ENCODE results near the gene GH2.
"Not testable (repeated sequence)": the region's sequence is repeated elsewhere in the genome, so short reads cannot be mapped to it uniquely, and the experiment has no call there.

The GH2 gene

GRCh38 chr17:63881935-63882601 is at the start of gene GH2:
TSS of gene GH2 (minus strand) at chr17:63881944. CDS start at chr17:63881801, 143 bp downstream.
- H3K9me3 Mint-ChIP-seq (ENCODE audit: low read depth): no peaks in the 10 kb centered on the region
- H3K27ac Mint-ChIP-seq: no peak within 1 kb of the TSS
- no peaks in the 10 kb centered on the region for H3K27me3 Mint-ChIP-seq
- H3K36me3 Mint-ChIP-seq: no peaks in the 10 kb centered on the region
- no peak within 1 kb of the TSS for H3K4me3 Mint-ChIP-seq
- H3K4me1 Mint-ChIP-seq (ENCODE audit: low read depth): no peaks in the 10 kb centered on the region

GRCh38 chr17:63930951-63931575 is 49.3 kb upstream of the GH2 start:
- Mint-ChIP-seq H3K4me3 (peak overlapping the region; percentile 94), H3K9me3 (ENCODE audit: low read depth) (no peaks in the 10 kb centered on the region), H3K36me3 (no peaks in the 10 kb centered on the region), H3K27ac (peak overlapping the region; percentile 92), H3K4me1 (ENCODE audit: low read depth) (peaks cover 17% of the 10 kb centered on the region), H3K27me3 (no peaks in the 10 kb centered on the region)

GRCh38 chr17:63929860-63930766 is 48.4 kb upstream of the GH2 start:
- H3K4me1 Mint-ChIP-seq (ENCODE audit: low read depth): peaks cover 17% of the 10 kb centered on the region
- no peaks in the 10 kb centered on the region for H3K36me3 Mint-ChIP-seq
- H3K27ac Mint-ChIP-seq: no peak overlapping the region
- H3K9me3 Mint-ChIP-seq (ENCODE audit: low read depth): no peaks in the 10 kb centered on the region
- H3K27me3 Mint-ChIP-seq: no peaks in the 10 kb centered on the region
- peak overlapping the region; percentile 32 for H3K4me3 Mint-ChIP-seq

GRCh38 chr17:63928966-63929695 is 47.4 kb upstream of the GH2 start:
- peaks cover 17% of the 10 kb centered on the region for H3K4me1 Mint-ChIP-seq (ENCODE audit: low read depth)
- H3K9me3 Mint-ChIP-seq (ENCODE audit: low read depth): no peaks in the 10 kb centered on the region

GRCh38 chr17:63928172-63928666 is 46.5 kb upstream of the GH2 start:
- Mint-ChIP-seq H3K4me1 (ENCODE audit: low read depth) (peaks cover 17% of the 10 kb centered on the region), H3K27ac (no peak overlapping the region), H3K27me3 (no peaks in the 10 kb centered on the region), H3K9me3 (ENCODE audit: low read depth) (no peaks in the 10 kb centered on the region), H3K4me3 (no peak overlapping the region), H3K36me3 (no peaks in the 10 kb centered on the region)

More at GRCh38 chr17:63928966-63929695, 47.4 kb upstream of the GH2 start:
- Mint-ChIP-seq H3K27ac (no peak overlapping the region), H3K4me3 (peak overlapping the region; percentile 31), H3K27me3 (no peaks in the 10 kb centered on the region), H3K36me3 (no peaks in the 10 kb centered on the region)

GRCh38 chr17:63927464-63928171 is 45.9 kb upstream of the GH2 start:
- Mint-ChIP-seq H3K27me3 (no peaks in the 10 kb centered on the region), H3K4me3 (no peak overlapping the region), H3K9me3 (ENCODE audit: low read depth) (no peaks in the 10 kb centered on the region), H3K4me1 (ENCODE audit: low read depth) (peaks cover 16% of the 10 kb centered on the region), H3K36me3 (no peaks in the 10 kb centered on the region), H3K27ac (no peak overlapping the region)

GRCh38 chr17:63926164-63926563 is 44.4 kb upstream of the GH2 start:
- no peaks in the 10 kb centered on the region for H3K36me3 Mint-ChIP-seq
- no peaks in the 10 kb centered on the region for H3K27me3 Mint-ChIP-seq
- no peak overlapping the region for H3K27ac Mint-ChIP-seq
- peaks cover 6% of the 10 kb centered on the region for H3K4me1 Mint-ChIP-seq (ENCODE audit: low read depth)
- H3K9me3 Mint-ChIP-seq (ENCODE audit: low read depth): no peaks in the 10 kb centered on the region
- H3K4me3 Mint-ChIP-seq: no peak overlapping the region

GRCh38 chr17:63925615-63926014 is 43.9 kb upstream of the GH2 start:
- Mint-ChIP-seq H3K4me3 (no peak overlapping the region), H3K27ac (no peak overlapping the region)

GRCh38 chr17:63922402-63922801 is 40.7 kb upstream of the GH2 start:
- not testable (repeated sequence) for H3K27ac Mint-ChIP-seq; H3K9me3 Mint-ChIP-seq (ENCODE audit: low read depth); H3K4me1 Mint-ChIP-seq (ENCODE audit: low read depth); H3K27me3 Mint-ChIP-seq; H3K36me3 Mint-ChIP-seq; H3K4me3 Mint-ChIP-seq

More at GRCh38 chr17:63925615-63926014, 43.9 kb upstream of the GH2 start:
- Mint-ChIP-seq H3K36me3 (no peaks in the 10 kb centered on the region), H3K9me3 (ENCODE audit: low read depth) (no peaks in the 10 kb centered on the region), H3K27me3 (no peaks in the 10 kb centered on the region), H3K4me1 (ENCODE audit: low read depth) (peaks cover 1% of the 10 kb centered on the region)

- H3K27ac Mint-ChIP-seq: not testable (repeated sequence)
Measured at GRCh38 chr17:63920779-63921178, 39.0 kb upstream of the GH2 start.

GRCh38 chr17:63920050-63920449 is 38.3 kb upstream of the GH2 start:
- not testable (repeated sequence) for H3K36me3 Mint-ChIP-seq; H3K27ac Mint-ChIP-seq; H3K9me3 Mint-ChIP-seq (ENCODE audit: low read depth); H3K4me3 Mint-ChIP-seq; H3K27me3 Mint-ChIP-seq; H3K4me1 Mint-ChIP-seq (ENCODE audit: low read depth)

More at GRCh38 chr17:63920779-63921178, 39.0 kb upstream of the GH2 start:
- not testable (repeated sequence) for H3K4me3 Mint-ChIP-seq; H3K4me1 Mint-ChIP-seq (ENCODE audit: low read depth); H3K36me3 Mint-ChIP-seq; H3K27me3 Mint-ChIP-seq; H3K9me3 Mint-ChIP-seq (ENCODE audit: low read depth)

GRCh38 chr17:63919311-63919723 is 37.6 kb upstream of the GH2 start:
- Mint-ChIP-seq H3K27me3 (peaks cover 2% of the 10 kb centered on the region), H3K9me3 (ENCODE audit: low read depth) (no peaks in the 10 kb centered on the region), H3K4me1 (ENCODE audit: low read depth) (peaks cover 5% of the 10 kb centered on the region), H3K27ac (no peak overlapping the region), H3K36me3 (no peaks in the 10 kb centered on the region), H3K4me3 (no peak overlapping the region)

GRCh38 chr17:63918789-63919305 is 37.1 kb upstream of the GH2 start, which contains the start of gene GH1:
TSS of gene GH1 (minus strand) at chr17:63918839. CDS start at chr17:63918776, 63 bp downstream.
- not testable (repeated sequence) for H3K4me3 Mint-ChIP-seq, H3K27ac Mint-ChIP-seq

GRCh38 chr17:63918305-63918704 is 36.6 kb upstream of the GH2 start:
- Mint-ChIP-seq H3K4me1 (ENCODE audit: low read depth) (peaks cover 5% of the 10 kb centered on the region), H3K36me3 (no peaks in the 10 kb centered on the region), H3K27ac (no peak overlapping the region), H3K4me3 (no peak overlapping the region), H3K9me3 (ENCODE audit: low read depth) (no peaks in the 10 kb centered on the region), H3K27me3 (peaks cover 2% of the 10 kb centered on the region)

More at GRCh38 chr17:63918789-63919305, 37.1 kb upstream of the GH2 start, which contains the start of gene GH1:
- H3K4me1 Mint-ChIP-seq (ENCODE audit: low read depth); H3K9me3 Mint-ChIP-seq (ENCODE audit: low read depth); H3K36me3 Mint-ChIP-seq; H3K27me3 Mint-ChIP-seq: not testable (repeated sequence)
